Measurements from ENCODE around the gene LRRC2. TPM values are rescaled to one million over a fixed set of nuclear protein-coding genes. Genes with fewer than 3 reads are reported as not detected.

The LRRC2 gene
- total and polyA plus RNA-seq, 2 donors (not counting 3 experiments of a cell fraction or from before 2014, with no cell fraction given): 0.14 to 0.73 TPM

DNA sequence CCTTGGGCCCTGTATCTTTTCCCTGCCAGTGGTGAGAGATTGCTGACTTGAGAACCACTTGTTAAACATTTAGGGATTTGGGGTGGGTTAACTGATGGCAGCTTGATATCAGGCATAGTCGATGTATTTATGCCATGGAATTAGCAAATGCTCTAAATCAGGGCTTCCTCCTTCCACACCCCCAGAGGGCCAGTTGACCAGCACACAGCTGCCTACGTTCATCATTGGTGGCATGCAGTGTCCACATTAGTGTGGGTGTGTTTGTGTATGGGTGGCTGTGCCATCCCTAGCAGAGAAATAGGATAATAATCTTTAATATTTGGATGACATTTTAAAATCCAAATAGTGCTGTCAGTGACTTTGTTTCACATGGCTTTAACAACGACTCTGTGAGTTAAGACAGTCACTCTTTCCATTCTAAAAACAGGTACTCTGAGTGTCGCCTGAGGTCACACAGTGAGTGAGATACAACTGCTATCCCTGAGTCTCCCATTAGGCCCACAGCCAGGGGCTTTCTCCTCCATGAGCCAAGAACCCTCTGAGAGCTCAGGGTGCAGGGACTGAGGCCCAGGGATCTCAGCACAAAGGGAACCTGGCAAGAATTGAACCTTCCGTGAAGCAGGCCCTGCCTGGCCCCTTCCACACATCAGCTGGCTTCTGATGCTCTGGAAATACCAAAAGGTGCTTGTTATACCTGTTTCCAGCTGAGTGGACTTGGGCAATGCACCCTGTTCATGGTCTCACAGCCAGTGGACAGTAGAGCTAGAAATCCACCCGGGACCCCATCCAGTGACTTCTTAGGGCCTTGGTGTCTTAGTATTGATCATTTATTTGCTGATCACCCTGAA lies 97.1 kb downstream of the LRRC2 start:
- DNase-seq (ENCODE audit: low read depth, low spot score) (no peak), FAIRE-seq (no peak)
- no peak overlapping the region for H2AFZ ChIP-seq (ENCODE audit: low read depth, low read length)
- POLR2A ChIA-PET: no interaction called here
- dilution Hi-C loops (cut with MboI; ENCODE audit: extremely low pct_ligation_motif_present, low sequenced_read_pairs) (no loop called here), intact Hi-C loops (cut with micrococcal nuclease) (no loop called here)
- no peak overlapping the region for H3K4me3 ChIP-seq (replicated peaks in 1 of 3; ENCODE audit: insufficient read depth in 1 of 3, low read depth in 1 of 3, low read length in 3 of 3)
- no peak overlapping the region for H3K4me2 ChIP-seq (ENCODE audit: insufficient read depth, low read length)
- no peak for TF ChIP-seq MYC (IDR thresholded peaks at IDR 0.05; ENCODE audit: low read depth, low read length)
- no peak for TF ChIP-seq GATA2 (IDR thresholded peaks at IDR 0.05; ENCODE audit: insufficient read depth, insufficient read length, low read depth, low read length)
- TF ChIP-seq JUN (IDR thresholded peaks at IDR 0.05; ENCODE audit: borderline replicate concordance, insufficient read depth, insufficient read length, low read depth): no peak
- TF ChIP-seq, protein P1, sequence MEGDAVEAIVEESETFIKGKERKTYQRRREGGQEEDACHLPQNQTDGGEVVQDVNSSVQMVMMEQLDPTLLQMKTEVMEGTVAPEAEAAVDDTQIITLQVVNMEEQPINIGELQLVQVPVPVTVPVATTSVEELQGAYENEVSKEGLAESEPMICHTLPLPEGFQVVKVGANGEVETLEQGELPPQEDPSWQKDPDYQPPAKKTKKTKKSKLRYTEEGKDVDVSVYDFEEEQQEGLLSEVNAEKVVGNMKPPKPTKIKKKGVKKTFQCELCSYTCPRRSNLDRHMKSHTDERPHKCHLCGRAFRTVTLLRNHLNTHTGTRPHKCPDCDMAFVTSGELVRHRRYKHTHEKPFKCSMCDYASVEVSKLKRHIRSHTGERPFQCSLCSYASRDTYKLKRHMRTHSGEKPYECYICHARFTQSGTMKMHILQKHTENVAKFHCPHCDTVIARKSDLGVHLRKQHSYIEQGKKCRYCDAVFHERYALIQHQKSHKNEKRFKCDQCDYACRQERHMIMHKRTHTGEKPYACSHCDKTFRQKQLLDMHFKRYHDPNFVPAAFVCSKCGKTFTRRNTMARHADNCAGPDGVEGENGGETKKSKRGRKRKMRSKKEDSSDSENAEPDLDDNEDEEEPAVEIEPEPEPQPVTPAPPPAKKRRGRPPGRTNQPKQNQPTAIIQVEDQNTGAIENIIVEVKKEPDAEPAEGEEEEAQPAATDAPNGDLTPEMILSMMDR (IDR thresholded peaks at IDR 0.05; ENCODE audit: extremely low read depth in 1 of 2, insufficient read depth in 1 of 2, low read depth in 1 of 2, low read length in 2 of 2): no peak
- no peak for TF ChIP-seq FOS (IDR thresholded peaks at IDR 0.05; ENCODE audit: borderline replicate concordance, insufficient read depth, low read length)
- TF ChIP-seq POLR2AphosphoS5 (IDR thresholded peaks at IDR 0.05; ENCODE audit: insufficient read depth, low read depth, low read length): no peak
- TF ChIP-seq, protein P2, sequence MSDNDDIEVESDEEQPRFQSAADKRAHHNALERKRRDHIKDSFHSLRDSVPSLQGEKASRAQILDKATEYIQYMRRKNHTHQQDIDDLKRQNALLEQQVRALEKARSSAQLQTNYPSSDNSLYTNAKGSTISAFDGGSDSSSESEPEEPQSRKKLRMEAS (IDR thresholded peaks at IDR 0.05; ENCODE audit: insufficient read depth, insufficient read length): no peak
- no peak for TF ChIP-seq EZH2 (IDR thresholded peaks at IDR 0.05; ENCODE audit: borderline replicate concordance, low read depth, low read length, severe bottlenecking)
- no peak for TF ChIP-seq POLR2A (IDR thresholded peaks at IDR 0.05; ENCODE audit: low read depth, low read length)
- no TSS peak for BruUV-seq (replicated peaks)
- H4K20me1 ChIP-seq (replicated peaks; ENCODE audit: control insufficient read depth, extremely low read depth, insufficient read depth, low read length): no peaks in the 10 kb centered on the region
- H3K9ac ChIP-seq (replicated peaks; ENCODE audit: extremely low read depth, insufficient read depth, low read length): no peak overlapping the region
- H3K9me3 ChIP-seq (replicated peaks; ENCODE audit: control insufficient read depth, insufficient read depth, low read length): no peaks in the 10 kb centered on the region
- H3K27me3 ChIP-seq (ENCODE audit: control insufficient read depth in 2 of 2, insufficient read depth in 2 of 2, low read length in 2 of 2): no peaks in the 10 kb centered on the region
- CTCF ChIA-PET: interaction anchor here (1.2 to 1.6 kb wide), 2 partner anchors 20 to 192 kb away, joined by 3 to 7 read pairs; no protein-coding TSS in a partner anchor
- H3K9me1 ChIP-seq (replicated peaks; ENCODE audit: control insufficient read depth, extremely low read depth, insufficient read depth, low read length): no peaks in the 10 kb centered on the region
- H3K27ac ChIP-seq (ENCODE audit: insufficient read depth, low read depth, low read length): no peak overlapping the region
- no peaks in the 10 kb centered on the region for H3K36me3 ChIP-seq (ENCODE audit: control insufficient read depth in 2 of 2, extremely low read depth in 1 of 2, insufficient read depth in 2 of 2, low read length in 2 of 2)
- H3K79me2 ChIP-seq (ENCODE audit: control insufficient read depth, insufficient read depth, low read length): no peaks in the 10 kb centered on the region
- H3K4me1 ChIP-seq (ENCODE audit: control insufficient read depth, extremely low read depth, insufficient read depth, low read length): no peaks in the 10 kb centered on the region
